ENCODE results near the gene RNF34. TPM values are rescaled to one million over a fixed set of nuclear protein-coding genes. Genes with fewer than 3 reads are reported as not detected.

Gene RNF34
- total RNA-seq, 2 experiments from 2014 or later, result 70.4 to 72.5 TPM

DNA sequence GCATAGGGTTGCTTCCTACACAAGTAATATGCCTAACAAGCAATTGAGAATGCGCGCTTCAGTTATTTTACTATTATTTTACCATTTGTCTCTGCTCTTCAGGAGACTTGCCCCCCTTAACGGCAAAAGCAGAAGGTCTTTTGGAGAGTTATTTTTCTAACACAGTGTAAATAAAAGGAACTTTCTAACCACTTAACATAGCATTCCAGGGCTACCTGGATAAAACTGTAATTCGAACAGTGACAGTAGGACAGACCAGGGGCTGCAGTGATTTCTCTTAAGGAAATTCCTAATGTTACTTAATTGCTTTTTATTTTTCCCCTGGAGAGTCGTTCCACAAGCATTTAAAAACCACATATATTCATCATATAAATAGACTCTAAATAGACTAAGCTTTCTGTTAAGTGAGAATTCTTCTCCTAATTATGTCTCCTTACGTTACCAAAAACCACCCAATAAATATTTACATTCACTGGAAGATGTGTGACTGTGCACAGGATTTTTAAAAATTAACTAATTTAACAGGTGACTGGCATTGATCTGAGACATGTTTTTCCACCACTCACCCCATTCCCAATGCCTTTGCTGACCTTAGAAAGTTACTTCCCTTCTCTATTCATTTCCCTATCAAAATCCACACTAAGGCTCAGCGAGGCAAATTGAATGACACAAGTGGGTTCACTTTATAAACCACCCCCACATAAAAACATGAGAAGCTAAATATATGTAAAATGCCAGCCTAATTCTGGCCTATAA, 72.4 kb downstream of the RNF34 start:
- ChIA-PET CTCF (interaction anchor here (0.6 to 1.1 kb wide), 2 partner anchors 27 to 1014 kb away, joined by 3 read pairs; no protein-coding TSS in a partner anchor), POLR2A (no interaction called here)
- H3K4me1 Mint-ChIP-seq (ENCODE audit: low read depth), result no peaks in the 10 kb centered on the region
- intact Hi-C loops (cut with micrococcal nuclease), result no loop called here
- no peak for DNase-seq
- no peak overlapping the region for H3K27ac Mint-ChIP-seq
- no peaks in the 10 kb centered on the region for H3K36me3 Mint-ChIP-seq
- no peak overlapping the region for H3K4me3 Mint-ChIP-seq
- no peaks in the 10 kb centered on the region for H3K27me3 Mint-ChIP-seq
- no peaks in the 10 kb centered on the region for H3K9me3 Mint-ChIP-seq

Small RNA genes lying within 50 kb of the gene (microRNA-seq; reads per million reads assigned to microRNA genes)
- not detected for gene MIR7107 (ENCODE audit: borderline microRNAs expressed, borderline number of aligned reads, borderline replicate concordance)

Other genes starting within 250 kb of the RNF34 start
- gene P2RX4, start 190.0 kb upstream of the RNF34 start, total RNA-seq, result 10 to 100 TPM; 53.4 to 57.5 TPM
- gene CAMKK2, start 103.4 kb upstream of the RNF34 start, total RNA-seq, result 10 to 100 TPM; 22.0 to 22.4 TPM
- gene ANAPC5, start 47.7 kb upstream of the RNF34 start, total RNA-seq, result 100 to 1,000 TPM; 112 to 120 TPM
- gene KDM2B, start 180.9 kb downstream of the RNF34 start, total RNA-seq, result 10 to 100 TPM; 41.9 to 44.8 TPM
- gene ORAI1, start 226.4 kb downstream of the RNF34 start, total RNA-seq, result 10 to 100 TPM; 41.6 to 43.2 TPM

Measured in activated CD4-positive, alpha-beta memory T cell treated with anti-CD3 and anti-CD28 coated beads for 36 hours (primary cell).